Choroid plexus epithelial cell (primary cell): ENCODE measurements around the gene CMTM2.

Experiments used
- DNase-seq: peaks from one replicate; pipeline ENCODE4 v3.0.0-alpha.2; 2010; ENCODE audit warnings: low read depth
- H3K4me3 ChIP-seq: 2 replicates; pipeline ENCODE4 v1.5.1; 2011; ENCODE audit warnings: low read depth, mild to moderate bottlenecking, control low read depth, low read length, moderate library complexity
- CTCF ChIP-seq: conservative IDR thresholded peaks from 2 replicates; pipeline ENCODE4 v1.5.1; 2011; ENCODE audit warnings: low read depth, mild to moderate bottlenecking, control low read depth, inconsistent platforms, low read length, moderate library complexity

Gene CMTM2

GRCh38 chr16:66601471-66601870 is 22.2 kb downstream of the CMTM2 start:
- no peak for DNase-seq
- no peak overlapping the region for H3K4me3 ChIP-seq
- no peak for TF ChIP-seq CTCF

GRCh38 chr16:66603537-66604375 is 24.5 kb downstream of the CMTM2 start:
- peak; percentile 66 for DNase-seq
- no peak for TF ChIP-seq CTCF
- peak overlapping the region; percentile 74 for H3K4me3 ChIP-seq

- DNase-seq, result peak; percentile 72
- peak within 1 kb of the TSS; percentile 74 for H3K4me3 ChIP-seq
- TF ChIP-seq CTCF, result peak; percentile 65
These were observed 25.3 kb downstream of the CMTM2 start, which contains the start of gene CMTM3 for GRCh38 chr16:66604376-66605176. Gene CMTM3 (plus strand): TSS chr16:66604704. CDS start chr16:66604806, 102 bp downstream.

- H3K4me3 ChIP-seq, result peak overlapping the region; percentile 74
- DNase-seq, result peak; percentile 38
- no peak for TF ChIP-seq CTCF
These were observed 26.1 kb downstream of the CMTM2 start for GRCh38 chr16:66605177-66605978.

- no peak for TF ChIP-seq CTCF
- H3K4me3 ChIP-seq, result peak overlapping the region; percentile 74
- DNase-seq, result no peak
These were observed 26.9 kb downstream of the CMTM2 start for GRCh38 chr16:66605979-66606751.
